ENCODE measurements around the gene CBLL1. TPM values are rescaled to one million over a fixed set of nuclear protein-coding genes. Genes with fewer than 3 reads are reported as not detected.

Gene CBLL1
- polyA plus RNA-seq, 1 donor from 2014 or later = 10.2 TPM

GRCh38 chr7:107700570-107700969, 43.4 kb upstream of the CBLL1 start:
- Histone ChIP-seq H3K36me3 (ENCODE audit: insufficient read depth, low read length) (no peaks in the 10 kb centered on the region), H3K4me3 (ENCODE audit: low read length) (no peak overlapping the region), H3K27ac (ENCODE audit: low read length) (no peak overlapping the region), H4K20me1 (ENCODE audit: insufficient read depth) (no peaks in the 10 kb centered on the region), H3K27me3 (ENCODE audit: insufficient read depth, low read depth, low read length) (no peaks in the 10 kb centered on the region), H3K9me2 (ENCODE audit: insufficient read depth, low read length) (no peaks in the 10 kb centered on the region), H3K79me2 (replicated peaks; ENCODE audit: insufficient read depth, low read length) (no peaks in the 10 kb centered on the region), H3K4me2 (ENCODE audit: low read length) (no peak overlapping the region), H3F3A (ENCODE audit: insufficient read depth, low read length, poor library complexity, severe bottlenecking) (no peaks in the 10 kb centered on the region), H3K9ac (ENCODE audit: low read length) (no peak overlapping the region), H2AFZ (ENCODE audit: low read depth, low read length) (no peak overlapping the region), H3K9me3 (ENCODE audit: low read length) (no peaks in the 10 kb centered on the region)
- TF ChIP-seq EZH2 (IDR thresholded peaks at IDR 0.05; ENCODE audit: borderline replicate concordance, insufficient read depth, low read length, poor library complexity, severe bottlenecking) = no peak
- TF ChIP-seq MXI1 (conservative IDR thresholded peaks at IDR 0.05; ENCODE audit: poor library complexity, severe bottlenecking) = no peak
- no peak for TF ChIP-seq RAD21 (conservative IDR thresholded peaks at IDR 0.05)
- no peak for TF ChIP-seq TAF1 (IDR thresholded peaks at IDR 0.05; ENCODE audit: low read depth)
- TF ChIP-seq, protein P1, sequence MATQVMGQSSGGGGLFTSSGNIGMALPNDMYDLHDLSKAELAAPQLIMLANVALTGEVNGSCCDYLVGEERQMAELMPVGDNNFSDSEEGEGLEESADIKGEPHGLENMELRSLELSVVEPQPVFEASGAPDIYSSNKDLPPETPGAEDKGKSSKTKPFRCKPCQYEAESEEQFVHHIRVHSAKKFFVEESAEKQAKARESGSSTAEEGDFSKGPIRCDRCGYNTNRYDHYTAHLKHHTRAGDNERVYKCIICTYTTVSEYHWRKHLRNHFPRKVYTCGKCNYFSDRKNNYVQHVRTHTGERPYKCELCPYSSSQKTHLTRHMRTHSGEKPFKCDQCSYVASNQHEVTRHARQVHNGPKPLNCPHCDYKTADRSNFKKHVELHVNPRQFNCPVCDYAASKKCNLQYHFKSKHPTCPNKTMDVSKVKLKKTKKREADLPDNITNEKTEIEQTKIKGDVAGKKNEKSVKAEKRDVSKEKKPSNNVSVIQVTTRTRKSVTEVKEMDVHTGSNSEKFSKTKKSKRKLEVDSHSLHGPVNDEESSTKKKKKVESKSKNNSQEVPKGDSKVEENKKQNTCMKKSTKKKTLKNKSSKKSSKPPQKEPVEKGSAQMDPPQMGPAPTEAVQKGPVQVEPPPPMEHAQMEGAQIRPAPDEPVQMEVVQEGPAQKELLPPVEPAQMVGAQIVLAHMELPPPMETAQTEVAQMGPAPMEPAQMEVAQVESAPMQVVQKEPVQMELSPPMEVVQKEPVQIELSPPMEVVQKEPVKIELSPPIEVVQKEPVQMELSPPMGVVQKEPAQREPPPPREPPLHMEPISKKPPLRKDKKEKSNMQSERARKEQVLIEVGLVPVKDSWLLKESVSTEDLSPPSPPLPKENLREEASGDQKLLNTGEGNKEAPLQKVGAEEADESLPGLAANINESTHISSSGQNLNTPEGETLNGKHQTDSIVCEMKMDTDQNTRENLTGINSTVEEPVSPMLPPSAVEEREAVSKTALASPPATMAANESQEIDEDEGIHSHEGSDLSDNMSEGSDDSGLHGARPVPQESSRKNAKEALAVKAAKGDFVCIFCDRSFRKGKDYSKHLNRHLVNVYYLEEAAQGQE (IDR thresholded peaks at IDR 0.05; ENCODE audit: borderline replicate concordance) = no peak
- TF ChIP-seq POLR2AphosphoS5 (IDR thresholded peaks at IDR 0.05) = no peak
- no peak for TF ChIP-seq EP300 (conservative IDR thresholded peaks at IDR 0.05; ENCODE audit: poor library complexity, severe bottlenecking)
- TF ChIP-seq, protein P2, sequence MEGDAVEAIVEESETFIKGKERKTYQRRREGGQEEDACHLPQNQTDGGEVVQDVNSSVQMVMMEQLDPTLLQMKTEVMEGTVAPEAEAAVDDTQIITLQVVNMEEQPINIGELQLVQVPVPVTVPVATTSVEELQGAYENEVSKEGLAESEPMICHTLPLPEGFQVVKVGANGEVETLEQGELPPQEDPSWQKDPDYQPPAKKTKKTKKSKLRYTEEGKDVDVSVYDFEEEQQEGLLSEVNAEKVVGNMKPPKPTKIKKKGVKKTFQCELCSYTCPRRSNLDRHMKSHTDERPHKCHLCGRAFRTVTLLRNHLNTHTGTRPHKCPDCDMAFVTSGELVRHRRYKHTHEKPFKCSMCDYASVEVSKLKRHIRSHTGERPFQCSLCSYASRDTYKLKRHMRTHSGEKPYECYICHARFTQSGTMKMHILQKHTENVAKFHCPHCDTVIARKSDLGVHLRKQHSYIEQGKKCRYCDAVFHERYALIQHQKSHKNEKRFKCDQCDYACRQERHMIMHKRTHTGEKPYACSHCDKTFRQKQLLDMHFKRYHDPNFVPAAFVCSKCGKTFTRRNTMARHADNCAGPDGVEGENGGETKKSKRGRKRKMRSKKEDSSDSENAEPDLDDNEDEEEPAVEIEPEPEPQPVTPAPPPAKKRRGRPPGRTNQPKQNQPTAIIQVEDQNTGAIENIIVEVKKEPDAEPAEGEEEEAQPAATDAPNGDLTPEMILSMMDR (IDR thresholded peaks at IDR 0.05; ENCODE audit: poor library complexity, severe bottlenecking) = no peak
- no peak for TF ChIP-seq SMC3 (conservative IDR thresholded peaks at IDR 0.05; ENCODE audit: poor library complexity)

- no peak overlapping the region for H3K9ac ChIP-seq (ENCODE audit: low read length)
- no peaks in the 10 kb centered on the region for H3K9me3 ChIP-seq (ENCODE audit: low read length)
- no peaks in the 10 kb centered on the region for H3K27me3 ChIP-seq (ENCODE audit: insufficient read depth, low read depth, low read length)
- no peaks in the 10 kb centered on the region for H3K79me2 ChIP-seq (replicated peaks; ENCODE audit: insufficient read depth, low read length)
- no peaks in the 10 kb centered on the region for H3K9me2 ChIP-seq (ENCODE audit: insufficient read depth, low read length)
- H2AFZ ChIP-seq (ENCODE audit: low read depth, low read length) = no peak overlapping the region
- H3K4me3 ChIP-seq (ENCODE audit: low read length) = no peak overlapping the region
- no peaks in the 10 kb centered on the region for H4K20me1 ChIP-seq (ENCODE audit: insufficient read depth)
- H3K36me3 ChIP-seq (ENCODE audit: insufficient read depth, low read length) = no peaks in the 10 kb centered on the region
- no peak overlapping the region for H3K4me2 ChIP-seq (ENCODE audit: low read length)
- no peaks in the 10 kb centered on the region for H3F3A ChIP-seq (ENCODE audit: insufficient read depth, low read length, poor library complexity, severe bottlenecking)
- TF ChIP-seq TAF1 (IDR thresholded peaks at IDR 0.05; ENCODE audit: low read depth) (no peak), POLR2AphosphoS5 (IDR thresholded peaks at IDR 0.05) (no peak)
- H3K27ac ChIP-seq (ENCODE audit: low read length) = no peak overlapping the region
Observed at GRCh38 chr7:107701191-107701590, 42.8 kb upstream of the CBLL1 start.

- no peak overlapping the region for H2AFZ ChIP-seq (ENCODE audit: low read depth, low read length)
- no peak overlapping the region for H3K4me2 ChIP-seq (ENCODE audit: low read length)
- H3K36me3 ChIP-seq (ENCODE audit: insufficient read depth, low read length) = no peaks in the 10 kb centered on the region
- no peaks in the 10 kb centered on the region for H3K79me2 ChIP-seq (replicated peaks; ENCODE audit: insufficient read depth, low read length)
- H3K9me3 ChIP-seq (ENCODE audit: low read length) = no peaks in the 10 kb centered on the region
- no peak overlapping the region for H3K9ac ChIP-seq (ENCODE audit: low read length)
- no peak overlapping the region for H3K27ac ChIP-seq (ENCODE audit: low read length)
- no peaks in the 10 kb centered on the region for H3K9me2 ChIP-seq (ENCODE audit: insufficient read depth, low read length)
- no peaks in the 10 kb centered on the region for H3K27me3 ChIP-seq (ENCODE audit: insufficient read depth, low read depth, low read length)
- H3F3A ChIP-seq (ENCODE audit: insufficient read depth, low read length, poor library complexity, severe bottlenecking) = no peaks in the 10 kb centered on the region
- no peak for TF ChIP-seq SMC3 (conservative IDR thresholded peaks at IDR 0.05; ENCODE audit: poor library complexity)
- TF ChIP-seq RAD21 (conservative IDR thresholded peaks at IDR 0.05) = no peak
- TF ChIP-seq TAF1 (IDR thresholded peaks at IDR 0.05; ENCODE audit: low read depth) = no peak
- TF ChIP-seq, protein P1 (IDR thresholded peaks at IDR 0.05; ENCODE audit: borderline replicate concordance) = no peak
- H3K4me3 ChIP-seq (ENCODE audit: low read length) = no peak overlapping the region
- no peaks in the 10 kb centered on the region for H4K20me1 ChIP-seq (ENCODE audit: insufficient read depth)
Observed at GRCh38 chr7:107703219-107703618, 40.7 kb upstream of the CBLL1 start.
